ENCODE results near the gene BACE1.

GRCh38 chr11:117298195-117298594 lies 17.9 kb downstream of the BACE1 start:
- TF ChIP-seq CTCF (IDR thresholded peaks at IDR 0.05) (no peak), IRF2 (CRISPR knock-in tag; IDR thresholded peaks at IDR 0.05; ENCODE audit: borderline replicate concordance, low read depth) (no peak), HMGXB4 (CRISPR knock-in tag; IDR thresholded peaks at IDR 0.05) (no peak)

Measured in WTC11 (cell line).